K562 (cell line): ENCODE measurements around the gene ANO4. TPM values are rescaled to one million over a fixed set of nuclear protein-coding genes. Genes with fewer than 3 reads are reported as not detected.

Source experiments
- ATAC-seq: fragments of 200-7000 bp; cut with Tn5 transposase; 3 replicates; pipeline ENCODE4 v1.9.1; 2020; ENCODE audit warnings: moderate library complexity
- BruUV-seq: library from RNA; stranded (reverse); fragments of 400-500 nt; replicated peaks from 2 replicates; lab custom pipeline; 2021; lab: Mats Ljungman, UMichigan
- CTCF ChIA-PET: fragments of 300-600 bp; formaldehyde crosslinking; extraction: SDS; loops from one replicate; lab custom pipeline; 2021; ENCODE audit warnings: low intra/inter-chr PET ratio; lab: Yijun Ruan, JAX
- POLR2A ChIA-PET: fragments of 300-600, 350-650 bp; sonication (Branson Sonifier 250); formaldehyde crosslinking; extraction: SDS; loops from one replicate; lab custom pipeline; 2021; ENCODE audit warnings: antibody characterized with exemption, inconsistent platforms; lab: Yijun Ruan, JAX
- DNase-seq, 4 experiments: peaks; one replicate each; pipeline versions ENCODE4 v3.0.0 to v3.0.0-alpha.2; 2011 to 2018; ENCODE audit warnings: low spot score in 3 of 4, mixed read lengths in 3 of 4; ENCODE audit errors: extremely low read depth in 1 of 4
- FAIRE-seq: peaks from 2 replicates; lab custom pipeline; 2011; peaks lifted over from hg19 to GRCh38; lab: Jason Lieb, UNC
- H2AFZ ChIP-seq: 2 replicates; pipeline ENCODE4 v1.6.0; 2011; ENCODE audit warnings: low read depth, low read length, control low read depth, inconsistent platforms
- H3K27ac ChIP-seq: fragments of 200-600 bp; 3 replicates; pipeline ENCODE4 v1.8.0; 2011; ENCODE audit warnings: low read depth, mild to moderate bottlenecking, control low read depth, inconsistent platforms, low read length, moderate library complexity, mixed read lengths; ENCODE audit errors: extremely low read depth
- H3K27me3 ChIP-seq, 2 experiments: fragments of 300-600 bp in 1 of 2; 2 replicates in 1 of 2; 3 replicates in 1 of 2; pipeline versions ENCODE4 v1.6.0 to v1.8.0; 2011; ENCODE audit warnings: inconsistent platforms in 2 of 2, low read length in 2 of 2, mild to moderate bottlenecking in 1 of 2, mixed read lengths in 1 of 2, moderate library complexity in 1 of 2; ENCODE audit not compliant: control insufficient read depth in 2 of 2, insufficient read depth in 2 of 2
- H3K36me3 ChIP-seq: fragments of 300-600 bp; 3 replicates; pipeline ENCODE4 v1.8.0; 2011; ENCODE audit warnings: mild to moderate bottlenecking, low read length, inconsistent platforms; ENCODE audit not compliant: control insufficient read depth, insufficient read depth
- H3K4me1 ChIP-seq, 2 experiments: fragments of 200-600 bp in 1 of 2; replicated peaks in 1 of 2; 2 replicates in 1 of 2; 3 replicates in 1 of 2; pipeline versions ENCODE4 v1.5.1 to v1.8.0; 2011; ENCODE audit warnings: inconsistent platforms in 2 of 2, low read length in 2 of 2, mild to moderate bottlenecking in 1 of 2, mixed read lengths in 1 of 2, moderate library complexity in 1 of 2; ENCODE audit not compliant: control insufficient read depth in 2 of 2, insufficient read depth in 2 of 2
- H3K4me2 ChIP-seq: 2 replicates; pipeline ENCODE4 v1.6.1; 2011; ENCODE audit warnings: low read length, control low read depth, inconsistent platforms, mixed read lengths; ENCODE audit not compliant: insufficient read depth
- H3K4me3 ChIP-seq: fragments of 200-600 bp; sonication (generic), shearing (Covaris generic); 2 replicates; pipeline ENCODE4 v1.5.1; 2016; ENCODE audit warnings: control low read depth, inconsistent platforms
- H3K79me2 ChIP-seq: fragments of 200-600 bp; 3 replicates; pipeline ENCODE4 v1.8.0; 2011; ENCODE audit warnings: low read length, inconsistent platforms; ENCODE audit not compliant: control insufficient read depth, insufficient read depth
- H3K9ac ChIP-seq, 2 experiments: 2 replicates each; pipeline versions ENCODE4 v1.6.0 to v1.6.1; 2011; ENCODE audit warnings: low read depth in 2 of 2, low read length in 2 of 2, control low read depth in 1 of 2, inconsistent platforms in 1 of 2, mild to moderate bottlenecking in 1 of 2, mixed read lengths in 1 of 2; ENCODE audit not compliant: insufficient read depth in 1 of 2
- H3K9me1 ChIP-seq: one replicate; pipeline ENCODE4 v1.6.0; 2011; ENCODE audit warnings: inconsistent platforms, mild to moderate bottlenecking, low read length, moderate library complexity; ENCODE audit not compliant: control insufficient read depth, insufficient read depth
- H3K9me3 ChIP-seq: replicated peaks from 2 replicates; pipeline ENCODE4 v1.5.1; 2011; ENCODE audit warnings: low read depth, low read length, inconsistent platforms; ENCODE audit not compliant: control insufficient read depth, insufficient read depth
- H4K20me1 ChIP-seq: replicated peaks from 2 replicates; pipeline ENCODE4 v1.6.1; 2011; ENCODE audit warnings: low read length, inconsistent platforms, mixed read lengths; ENCODE audit not compliant: control insufficient read depth, insufficient read depth
- HDAC3 ChIP-seq: fragments of 450-650 bp; IDR thresholded peaks from 2 replicates; pipeline ENCODE4 v1.6.1; 2018; ENCODE audit warnings: borderline replicate concordance, mild to moderate bottlenecking, moderate library complexity; ENCODE audit not compliant: partially characterized antibody
- NCOA4 ChIP-seq: fragments of 450-650 bp; IDR thresholded peaks from 2 replicates; pipeline ENCODE4 v1.6.1; 2018; ENCODE audit warnings: mild to moderate bottlenecking; ENCODE audit not compliant: partially characterized antibody
- NFXL1 ChIP-seq: fragments of 450-650 bp; formaldehyde crosslinking; IDR thresholded peaks from 2 replicates; pipeline ENCODE4 v1.4.0; 2021; ENCODE audit warnings: mild to moderate bottlenecking
- SRSF1 ChIP-seq: fragments of 200-400 bp; formaldehyde crosslinking; IDR thresholded peaks from 2 replicates; pipeline ENCODE4 v1.6.1; 2017; ENCODE audit warnings: mild to moderate bottlenecking, low read depth, low read length, moderate library complexity
- ZNF212 ChIP-seq: fragments of 450-650 bp; formaldehyde crosslinking; IDR thresholded peaks from 2 replicates; pipeline ENCODE4 v1.4.0; 2020; ENCODE audit warnings: mild to moderate bottlenecking
- ZNF224 ChIP-seq: sonication (generic); formaldehyde crosslinking; IDR thresholded peaks from 2 replicates; pipeline ENCODE4 v1.8.0; 2022; ENCODE audit warnings: mild to moderate bottlenecking, missing genetic modification reagents
- WGBS: fragments of 100-300 bp; shearing (Covaris generic); methylation state at CpG from one replicate; pipeline ENCODE4 v1.1.6; 2016; ENCODE audit warnings: low coverage, mixed read lengths; ENCODE audit not compliant: insufficient coverage; ENCODE audit errors: missing lambda C conversion rate; 5-methylcytosine and 5-hydroxymethylcytosine counted together
- in situ Hi-C: fragments of 300-500 bp; cut with MboI; formaldehyde crosslinking; loops from 4 replicates; pipeline ENCODE4 v1.15.0; 2018; ENCODE audit warnings: inconsistent platforms, mixed read lengths
- intact Hi-C: fragments of 100-400 bp; cut with micrococcal nuclease; formaldehyde crosslinking; loops from 2 replicates; pipeline ENCODE4 v1.14.2; 2022
- polyA plus RNA-seq, 8 experiments: library from polyadenylated mRNA; depleted of rRNA in 4 of 8; stranded (reverse) in 5 of 8; unstranded in 3 of 8; fragments of >200 nt; fragmentation: Nextera tagmentation in 2 of 8; fragmentation: Illumina TruSeq in 1 of 8; extraction: Ambion mirVana in 2 of 8; extraction: Trizol in 1 of 8; gene quantifications; 2 replicates each; pipeline versions ENCODE4 v1.2.1 to v1.2.3, GENCODE V29; 2011 to 2014; ENCODE audit warnings: inconsistent platforms in 1 of 8, missing spikeins in 1 of 8
- total RNA-seq, 7 experiments: library from RNA; depleted of rRNA in 6 of 7; stranded (reverse); fragments of >200 nt in 6 of 7; fragmentation: Illumina TruSeq in 2 of 7; extraction: Trizol in 2 of 7; gene quantifications; 2 replicates each; pipeline versions ENCODE4 v1.2.1 to v1.2.3, GENCODE V29; 2011 to 2021; ENCODE audit warnings: low replicate concordance in 1 of 7

ANO4 gene
- total and polyA plus RNA-seq, 9 of the 15 experiments (the other 6 are each of a cell fraction or from before 2014, with no cell fraction given): not detected

DNA sequence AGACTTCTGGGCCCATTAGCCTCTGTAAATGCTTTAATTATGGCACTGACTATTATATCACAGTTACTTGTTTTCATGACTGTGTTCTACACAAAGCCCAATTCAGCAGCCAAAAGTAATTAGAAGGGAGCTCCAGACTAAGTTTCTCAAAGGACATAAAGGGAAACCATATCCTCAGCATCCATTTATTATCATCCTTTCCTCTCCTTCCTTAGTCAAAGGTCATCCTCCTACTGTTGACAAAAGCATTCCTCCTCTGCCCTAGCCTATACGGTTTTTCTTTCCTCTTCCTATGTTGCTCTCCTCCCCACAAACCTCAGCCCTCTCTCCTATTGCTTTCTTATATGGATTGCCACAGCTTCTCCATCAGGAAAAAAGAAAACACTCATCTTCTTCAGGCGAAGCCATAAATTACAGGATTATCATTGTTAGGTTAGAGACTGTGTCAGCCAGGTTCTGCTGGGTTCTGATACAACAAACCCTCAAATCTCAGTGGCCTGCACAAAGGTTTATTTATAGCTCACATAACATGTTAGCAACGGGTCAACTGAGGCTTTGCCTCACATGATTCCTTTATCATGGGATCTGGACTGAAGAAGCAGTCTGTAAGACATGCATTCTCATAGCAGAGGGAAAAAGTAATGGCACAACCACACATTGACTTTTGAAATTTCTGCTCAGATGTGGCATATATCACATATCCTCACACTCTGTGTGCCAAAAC lies 208.3 kb downstream of the ANO4 start:
- POLR2A ChIA-PET: no interaction called here
- Histone ChIP-seq H3K79me2 (no peaks in the 10 kb centered on the region), H3K4me1 (no peaks in the 10 kb centered on the region), H4K20me1 (no peaks in the 10 kb centered on the region)
- TF ChIP-seq SRSF1 (no peak), NFXL1 (CRISPR knock-in tag) (no peak), ZNF224 (CRISPR knock-in tag) (no peak), HDAC3 (no peak), NCOA4 (no peak), ZNF212 (CRISPR knock-in tag) (no peak)
- TF ChIP-seq, all 486 proteins: peak for 0
- FAIRE-seq (no peak), ATAC-seq (no peak), DNase-seq (no peak)
- intact Hi-C loops (no loop called here), in situ Hi-C loops (no loop called here)
- Histone ChIP-seq H3K9me1 (no peaks in the 10 kb centered on the region), H2AFZ (no peak overlapping the region), H3K4me2 (no peak overlapping the region), H3K27me3 (no peaks in the 10 kb centered on the region), H3K4me3 (no peak overlapping the region), H3K27ac (no peak overlapping the region), H3K36me3 (no peaks in the 10 kb centered on the region), H3K9ac (no peak overlapping the region), H3K9me3 (no peaks in the 10 kb centered on the region)
- WGBS: 0% methylated on average over 3 of the region's 3 CpGs
- no TSS peak for BruUV-seq
- CTCF ChIA-PET: no interaction called here
